Measurements from ENCODE around the gene NEK7.

The NEK7 gene

GRCh38 chr1:198117267-198117666 lies 39.5 kb upstream of the NEK7 start:
- H3K4me3 ChIP-seq (ENCODE audit: low read depth, low read length), result no peak overlapping the region
- no peak for TF ChIP-seq CTCF (IDR thresholded peaks at IDR 0.05; ENCODE audit: low read depth, low read length, missing control alignments)
- DNase-seq (ENCODE audit: low read depth), result no peak

GRCh38 chr1:198118134-198118533 lies 38.7 kb upstream of the NEK7 start:
- no peak for DNase-seq (ENCODE audit: low read depth)
- no peak overlapping the region for H3K4me3 ChIP-seq (ENCODE audit: low read depth, low read length)
- no peak for TF ChIP-seq CTCF (IDR thresholded peaks at IDR 0.05; ENCODE audit: low read depth, low read length, missing control alignments)

- TF ChIP-seq CTCF (IDR thresholded peaks at IDR 0.05; ENCODE audit: low read depth, low read length, missing control alignments), result no peak
Observed at GRCh38 chr1:198119906-198120305, 36.9 kb upstream of the NEK7 start.

GRCh38 chr1:198121056-198121826 lies 35.6 kb upstream of the NEK7 start:
- no peak for TF ChIP-seq CTCF (IDR thresholded peaks at IDR 0.05; ENCODE audit: low read depth, low read length, missing control alignments)
- H3K4me3 ChIP-seq (ENCODE audit: low read depth, low read length), result no peak overlapping the region
- DNase-seq (ENCODE audit: low read depth), result no peak

More at GRCh38 chr1:198119906-198120305, 36.9 kb upstream of the NEK7 start:
- H3K4me3 ChIP-seq (ENCODE audit: low read depth, low read length), result no peak overlapping the region
- DNase-seq (ENCODE audit: low read depth), result no peak

- no peak overlapping the region for H3K4me3 ChIP-seq (ENCODE audit: low read depth, low read length)
- no peak for TF ChIP-seq CTCF (IDR thresholded peaks at IDR 0.05; ENCODE audit: low read depth, low read length, missing control alignments)
- no peak for DNase-seq (ENCODE audit: low read depth)
Observed at GRCh38 chr1:198122693-198123092, 34.1 kb upstream of the NEK7 start.

GRCh38 chr1:198123133-198123532 lies 33.7 kb upstream of the NEK7 start:
- TF ChIP-seq CTCF (IDR thresholded peaks at IDR 0.05; ENCODE audit: low read depth, low read length, missing control alignments), result no peak
- H3K4me3 ChIP-seq (ENCODE audit: low read depth, low read length), result no peak overlapping the region
- no peak for DNase-seq (ENCODE audit: low read depth)

- no peak for DNase-seq (ENCODE audit: low read depth)
- TF ChIP-seq CTCF (IDR thresholded peaks at IDR 0.05; ENCODE audit: low read depth, low read length, missing control alignments), result no peak
- H3K4me3 ChIP-seq (ENCODE audit: low read depth, low read length), result no peak overlapping the region
Observed at GRCh38 chr1:198124673-198125072, 32.1 kb upstream of the NEK7 start.
